GM23248 (cell line): ENCODE results near the gene GPR61. TPM values are rescaled to one million over a fixed set of nuclear protein-coding genes. Genes with fewer than 3 reads are reported as not detected.

Experiments used
- DNase-seq: peaks from one replicate; pipeline ENCODE4 v3.0.0-alpha.2; 2015
- H2AFZ ChIP-seq: fragments of 200-600 bp; sonication (generic); 2 replicates; pipeline ENCODE4 v1.6.1; 2016; ENCODE audit warnings: antibody characterized with exemption
- H3F3A ChIP-seq: fragments of 200-600 bp; sonication (generic); 2 replicates; pipeline ENCODE4 v1.6.1; 2016; ENCODE audit warnings: mild to moderate bottlenecking, antibody characterized with exemption, mixed run types; ENCODE audit not compliant: insufficient read depth
- H3K27ac ChIP-seq: fragments of 200-600 bp; sonication (generic); 2 replicates; pipeline ENCODE4 v1.5.1; 2016; ENCODE audit warnings: mild to moderate bottlenecking
- H3K27me3 ChIP-seq: fragments of 200-600 bp; sonication (generic); replicated peaks from 2 replicates; pipeline ENCODE4 v1.6.1; 2016; ENCODE audit warnings: mild to moderate bottlenecking; ENCODE audit not compliant: insufficient read depth
- H3K36me3 ChIP-seq: fragments of 200-600 bp; sonication (generic); 2 replicates; pipeline ENCODE4 v1.6.1; 2016; ENCODE audit warnings: low read depth, mild to moderate bottlenecking
- H3K4me1 ChIP-seq: fragments of 200-600 bp; sonication (generic); 2 replicates; pipeline ENCODE4 v1.6.1; 2016; ENCODE audit warnings: mild to moderate bottlenecking; ENCODE audit not compliant: insufficient read depth
- H3K4me2 ChIP-seq: fragments of 200-600 bp; sonication (generic); one replicate; pipeline ENCODE4 v1.6.1; 2016; ENCODE audit warnings: mild to moderate bottlenecking; ENCODE audit not compliant: unreplicated experiment
- H3K4me3 ChIP-seq: fragments of 200-600 bp; sonication (generic); 2 replicates; pipeline ENCODE4 v1.5.1; 2016; ENCODE audit warnings: mild to moderate bottlenecking
- H3K79me2 ChIP-seq: fragments of 200-600 bp; sonication (generic); 2 replicates; pipeline ENCODE4 v1.6.1; 2016; ENCODE audit warnings: mild to moderate bottlenecking; ENCODE audit not compliant: insufficient read depth
- H3K9ac ChIP-seq: fragments of 200-600 bp; sonication (generic); 2 replicates; pipeline ENCODE4 v1.6.1; 2016; ENCODE audit warnings: mild to moderate bottlenecking
- H3K9me2 ChIP-seq: fragments of 200-600 bp; sonication (generic); 2 replicates; pipeline ENCODE4 v1.6.1; 2016; ENCODE audit warnings: mixed run types, mild to moderate bottlenecking, moderate library complexity; ENCODE audit not compliant: insufficient read depth
- H3K9me3 ChIP-seq: fragments of 200-600 bp; sonication (generic); one replicate; pipeline ENCODE4 v1.6.1; 2017; ENCODE audit warnings: low read depth
- H4K20me1 ChIP-seq: fragments of 200-600 bp; sonication (generic); 2 replicates; pipeline ENCODE4 v1.6.0; 2016; ENCODE audit not compliant: insufficient read depth
- EZH2 ChIP-seq: fragments of 200-600 bp; sonication (generic); IDR thresholded peaks from 2 replicates; pipeline ENCODE4 v1.6.1; 2018; ENCODE audit warnings: antibody characterized with exemption, mild to moderate bottlenecking; ENCODE audit not compliant: insufficient read depth, poor library complexity, severe bottlenecking
- EZH2phosphoT487 ChIP-seq: fragments of 200-600 bp; sonication (generic); IDR thresholded peaks from 2 replicates; pipeline ENCODE4 v1.6.1; 2018; ENCODE audit warnings: antibody characterized with exemption, moderate library complexity, mild to moderate bottlenecking, low read depth; ENCODE audit not compliant: insufficient read depth
- WGBS, 2 experiments: methylation state at CpG; one replicate each; pipeline ENCODE4 v1.1.6; 2015 to 2017; ENCODE audit warnings: low lambda C conversion rate in 2 of 2, low coverage in 1 of 2; ENCODE audit errors: missing lambda C conversion rate in 2 of 2; 5-methylcytosine and 5-hydroxymethylcytosine counted together
- in situ Hi-C: fragments of 300-500 bp; cut with MboI; formaldehyde crosslinking; loops from 2 replicates; pipeline ENCODE4 v1.15.0; 2020
- polyA plus RNA-seq: library from polyadenylated mRNA; unstranded; fragments of >200 nt; fragmentation: Nextera tagmentation; extraction: Ambion mirVana; gene quantifications from 2 replicates; pipeline ENCODE4 v1.2.1, GENCODE V29; 2016
- total RNA-seq: library from RNA; depleted of rRNA; stranded (reverse); fragments of >200 nt; shearing (Covaris generic); gene quantifications from 2 replicates; pipeline ENCODE4 v1.2.3, GENCODE V29; 2014

The GPR61 gene
- total and polyA plus RNA-seq, 2 experiments from 2014 or later: not detected

- no peak overlapping the region for H3K4me2 ChIP-seq
- 38 to 51% methylated on average over 5 of the region's 5 CpGs for WGBS, 2 experiments
- H2AFZ ChIP-seq: no peak overlapping the region
- H3K4me3 ChIP-seq: no peak overlapping the region
- peaks cover 10% of the 10 kb centered on the region; the same call in 1 of the 2 replicates for H3F3A ChIP-seq
- H3K9me2 ChIP-seq: no peaks in the 10 kb centered on the region
- in situ Hi-C loops: no loop called here
- H3K79me2 ChIP-seq: peaks cover 10% of the 10 kb centered on the region
- H3K27ac ChIP-seq: no peak overlapping the region
- no peak overlapping the region for H3K9ac ChIP-seq
- peaks cover 21% of the 10 kb centered on the region for H3K4me1 ChIP-seq
- TF ChIP-seq EZH2 (no peak), EZH2phosphoT487 (no peak)
- H3K36me3 ChIP-seq: 0 out of 2 replicates have a peak, but pooled peaks cover 5% of the 10 kb centered on the region
- peak; percentile 58 for DNase-seq
- no peaks in the 10 kb centered on the region for H4K20me1 ChIP-seq
- H3K27me3 ChIP-seq: no peaks in the 10 kb centered on the region
- no peaks in the 10 kb centered on the region for H3K9me3 ChIP-seq
Measured at GRCh38 chr1:109500941-109501381, 38.7 kb upstream of the GPR61 start.

- 78% methylated on average over 5 of the region's 5 CpGs for WGBS, 2 experiments
- Histone ChIP-seq H3F3A (peaks cover 10% of the 10 kb centered on the region; the same call in 1 of the 2 replicates), H2AFZ (no peak overlapping the region), H3K4me1 (peaks cover 21% of the 10 kb centered on the region), H4K20me1 (no peaks in the 10 kb centered on the region), H3K27me3 (no peaks in the 10 kb centered on the region), H3K27ac (no peak overlapping the region), H3K9me3 (no peaks in the 10 kb centered on the region), H3K36me3 (no peaks in the 10 kb centered on the region), H3K4me3 (no peak overlapping the region), H3K79me2 (peaks cover 4% of the 10 kb centered on the region; the same call in 1 of the 2 replicates), H3K9me2 (no peaks in the 10 kb centered on the region), H3K4me2 (no peak overlapping the region), H3K9ac (no peak overlapping the region)
- no peak for DNase-seq
- in situ Hi-C loops: no loop called here
- TF ChIP-seq EZH2 (no peak), EZH2phosphoT487 (no peak)
Measured at GRCh38 chr1:109501644-109502363, 37.9 kb upstream of the GPR61 start.

GRCh38 chr1:109502364-109502851 lies 37.3 kb upstream of the GPR61 start:
- H3K9me3 ChIP-seq: no peaks in the 10 kb centered on the region
- in situ Hi-C loops: no loop called here

GRCh38 chr1:109503935-109504334 lies 35.7 kb upstream of the GPR61 start:
- Histone ChIP-seq H3K27ac (no peak overlapping the region), H3K4me2 (no peak overlapping the region), H3K4me3 (no peak overlapping the region), H3K9me3 (no peaks in the 10 kb centered on the region), H3K36me3 (no peaks in the 10 kb centered on the region), H2AFZ (no peak overlapping the region), H3K9ac (no peak overlapping the region), H3K9me2 (no peaks in the 10 kb centered on the region), H3F3A (peaks cover 10% of the 10 kb centered on the region; the same call in 1 of the 2 replicates), H3K79me2 (no peaks in the 10 kb centered on the region), H3K4me1 (peaks cover 21% of the 10 kb centered on the region), H4K20me1 (no peaks in the 10 kb centered on the region), H3K27me3 (no peaks in the 10 kb centered on the region)
- WGBS, 2 experiments: 81 to 83% methylated on average over 5 of the region's 5 CpGs
- DNase-seq: no peak
- TF ChIP-seq EZH2 (no peak), EZH2phosphoT487 (no peak)
- in situ Hi-C loops: no loop called here

More at GRCh38 chr1:109502364-109502851, 37.3 kb upstream of the GPR61 start:
- no peak for DNase-seq
- no peaks in the 10 kb centered on the region for H3K36me3 ChIP-seq
- no peak overlapping the region for H3K4me3 ChIP-seq
- H2AFZ ChIP-seq: no peak overlapping the region
- no peaks in the 10 kb centered on the region for H4K20me1 ChIP-seq
- H3K79me2 ChIP-seq: peaks cover 4% of the 10 kb centered on the region; the same call in 1 of the 2 replicates
- peaks cover 21% of the 10 kb centered on the region for H3K4me1 ChIP-seq
- TF ChIP-seq EZH2 (no peak), EZH2phosphoT487 (no peak)
- no peak overlapping the region for H3K9ac ChIP-seq
- WGBS, 2 experiments: 85% methylated on average over 3 of the region's 3 CpGs
- H3F3A ChIP-seq: peaks cover 10% of the 10 kb centered on the region; the same call in 1 of the 2 replicates
- H3K4me2 ChIP-seq: no peak overlapping the region
- H3K27ac ChIP-seq: no peak overlapping the region
- H3K27me3 ChIP-seq: no peaks in the 10 kb centered on the region
- H3K9me2 ChIP-seq: no peaks in the 10 kb centered on the region
